Neutrophil (primary cell): ENCODE measurements around the gene TESPA1.

Source experiments
- H3K27ac ChIP-seq: fragments of 200-600 bp; sonication (generic); 2 replicates; pipeline ENCODE4 v1.5.1; 2016; ENCODE audit warnings: mild to moderate bottlenecking, moderate library complexity
- H3K27me3 ChIP-seq: fragments of 200-600 bp; sonication (generic); 2 replicates; pipeline ENCODE4 v1.6.0; 2016; ENCODE audit warnings: mild to moderate bottlenecking
- H3K36me3 ChIP-seq: fragments of 200-600 bp; sonication (generic); 2 replicates; pipeline ENCODE4 v1.5.1; 2017
- H3K4me1 ChIP-seq, 2 experiments: fragments of 200-600 bp in 1 of 2; sonication (generic) in 1 of 2; 1 replicate in 1 of 2; 2 replicates in 1 of 2; pipeline versions ENCODE4 v1.5.1 to v1.6.1; 2013 to 2016; ENCODE audit warnings: low read depth in 1 of 2, low read length in 1 of 2, mild to moderate bottlenecking in 1 of 2, moderate library complexity in 1 of 2; ENCODE audit not compliant: control insufficient read depth in 1 of 2, insufficient read depth in 1 of 2
- H3K4me3 ChIP-seq, 2 experiments: fragments of 200-600 bp in 1 of 2; sonication (generic) in 1 of 2; 1 replicate in 1 of 2; 2 replicates in 1 of 2; pipeline ENCODE4 v1.5.1; 2013 to 2016; ENCODE audit warnings: low read depth in 1 of 2, low read length in 1 of 2, mild to moderate bottlenecking in 1 of 2, moderate library complexity in 1 of 2
- H3K9me3 ChIP-seq: fragments of 200-600 bp; sonication (generic); 2 replicates; pipeline ENCODE4 v1.5.1; 2016
- CTCF ChIP-seq: fragments of 200-600 bp; sonication (generic); IDR thresholded peaks from 2 replicates; pipeline ENCODE4 v1.5.1; 2016; ENCODE audit warnings: antibody characterized with exemption

Gene TESPA1

DNA sequence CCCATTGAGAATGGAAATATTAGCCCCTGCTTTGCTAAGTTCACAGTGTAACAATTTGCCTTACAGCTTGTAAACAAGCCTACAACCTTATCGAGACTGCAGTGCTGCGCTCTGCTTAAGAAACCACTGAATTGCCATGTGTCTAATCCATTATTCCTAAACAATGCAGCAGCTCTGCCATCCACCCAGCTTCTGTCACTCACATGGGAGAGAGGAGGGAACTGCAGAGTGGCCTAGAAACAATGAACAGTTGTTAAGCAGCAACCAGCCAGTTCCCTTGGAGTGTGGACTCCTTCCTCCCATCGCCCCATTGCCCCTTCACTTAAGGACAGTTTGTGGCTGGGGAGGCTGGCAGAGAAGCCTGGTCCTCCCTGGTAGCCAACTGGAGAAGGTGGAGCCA lies 42.9 kb downstream of the TESPA1 start:
- Histone ChIP-seq H3K9me3 (no peaks in the 10 kb centered on the region), H3K27me3 (no peaks in the 10 kb centered on the region), H3K27ac (no peak overlapping the region), H3K4me1 (peaks cover 0 to 39% of the 10 kb centered on the region in 2 experiments), H3K4me3 (no peak overlapping the region), H3K36me3 (no peaks in the 10 kb centered on the region)
- TF ChIP-seq CTCF = no peak

GRCh38 chr12:54940727-54941315 lies 43.7 kb downstream of the TESPA1 start:
- H3K4me3 ChIP-seq = no peak overlapping the region
- H3K4me1 ChIP-seq = peaks cover 0 to 46% of the 10 kb centered on the region in 2 experiments
- no peaks in the 10 kb centered on the region for H3K36me3 ChIP-seq
- no peak for TF ChIP-seq CTCF
- H3K27me3 ChIP-seq = no peaks in the 10 kb centered on the region
- no peak overlapping the region for H3K27ac ChIP-seq
- H3K9me3 ChIP-seq = no peaks in the 10 kb centered on the region

DNA sequence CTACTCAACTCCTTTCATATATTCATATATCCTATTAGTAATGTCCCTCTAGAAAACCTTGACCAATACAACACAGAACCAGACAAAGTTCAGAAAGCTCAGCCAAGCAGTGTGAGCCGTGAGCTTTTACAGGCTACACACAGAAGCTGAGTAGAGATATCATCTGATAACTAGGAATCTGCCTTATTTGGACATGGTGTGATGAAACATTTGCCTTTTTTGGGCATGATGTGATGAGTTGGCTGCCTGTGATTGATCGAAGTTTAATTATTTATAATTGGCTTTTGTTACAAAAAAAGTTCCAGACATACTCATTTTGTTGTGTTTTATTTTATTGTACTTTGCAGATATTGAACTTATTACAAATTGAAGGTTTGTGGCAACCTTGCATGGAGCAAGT lies 46.6 kb downstream of the TESPA1 start:
- Histone ChIP-seq H3K4me3 (no peak overlapping the region), H3K36me3 (no peaks in the 10 kb centered on the region), H3K9me3 (no peaks in the 10 kb centered on the region), H3K27ac (no peak overlapping the region), H3K4me1 (peaks cover 0 to 60% of the 10 kb centered on the region in 2 experiments), H3K27me3 (no peaks in the 10 kb centered on the region)
- TF ChIP-seq CTCF = no peak

DNA sequence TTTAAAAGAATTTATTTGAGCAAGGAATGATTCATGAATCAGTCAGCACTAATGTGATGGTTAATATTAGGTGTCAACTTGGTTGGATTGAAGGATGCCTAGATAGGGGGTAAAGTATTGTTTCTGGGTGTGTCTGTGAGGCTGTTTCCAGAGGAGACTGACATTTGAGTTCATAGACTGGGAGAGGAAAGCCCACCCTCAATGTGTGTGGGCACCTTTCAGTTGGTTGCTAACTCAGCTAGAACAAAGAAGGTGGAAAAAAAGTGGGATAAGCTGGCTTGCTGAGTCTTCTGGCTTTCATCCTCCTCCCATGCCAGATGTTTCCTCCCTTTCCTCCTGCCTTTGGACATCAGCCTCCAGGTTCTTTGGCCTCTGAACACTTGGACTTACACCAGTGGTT lies 47.2 kb downstream of the TESPA1 start:
- no peak for TF ChIP-seq CTCF
- H3K27me3 ChIP-seq = no peaks in the 10 kb centered on the region
- H3K4me1 ChIP-seq = peaks cover 0 to 60% of the 10 kb centered on the region in 2 experiments
- H3K27ac ChIP-seq = no peak overlapping the region
- no peaks in the 10 kb centered on the region for H3K9me3 ChIP-seq
- no peak overlapping the region for H3K4me3 ChIP-seq
- no peaks in the 10 kb centered on the region for H3K36me3 ChIP-seq

DNA sequence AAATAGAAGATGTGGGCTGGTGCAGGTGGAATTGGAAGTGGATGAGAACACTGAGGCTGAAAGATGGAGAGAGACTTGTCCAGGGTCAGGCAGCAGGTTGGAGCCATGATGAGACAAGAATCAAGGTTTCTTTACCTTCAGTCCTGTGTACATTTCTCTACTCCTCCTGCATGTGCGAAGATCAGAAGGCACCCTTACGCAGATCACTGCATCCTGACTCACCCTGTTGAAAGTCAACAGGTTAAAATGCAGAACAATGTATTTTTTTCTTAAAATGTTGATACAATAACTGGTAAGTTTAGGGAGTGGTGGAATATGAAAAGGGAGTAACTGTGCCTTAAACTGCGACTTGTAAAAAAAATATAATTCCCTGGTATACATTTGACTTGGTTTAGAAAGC lies 47.8 kb downstream of the TESPA1 start:
- no peaks in the 10 kb centered on the region for H3K36me3 ChIP-seq
- TF ChIP-seq CTCF = no peak
- no peaks in the 10 kb centered on the region for H3K27me3 ChIP-seq
- H3K9me3 ChIP-seq = no peaks in the 10 kb centered on the region
- no peak overlapping the region for H3K4me3 ChIP-seq
- H3K4me1 ChIP-seq = peaks cover 0 to 60% of the 10 kb centered on the region in 2 experiments
- peak overlapping the region; percentile 68 for H3K27ac ChIP-seq
